C4-2B (cell line): ENCODE data around the gene FAM118B.

ENCODE experiments used
- CTCF ChIP-seq: fragments of 450-650 bp; conservative IDR thresholded peaks from 2 replicates; pipeline ENCODE4 v1.5.1; 2017; ENCODE audit warnings: mild to moderate bottlenecking
- ZFX ChIP-seq: fragments of 450-650 bp; IDR thresholded peaks from 2 replicates; pipeline ENCODE4 v1.6.1; 2017

- TF ChIP-seq CTCF = no peak
- TF ChIP-seq ZFX = no peak
Observed at GRCh38 chr11:126164781-126165180, 46.8 kb upstream of the FAM118B start.
